HEK293 (cell line): ENCODE results near the gene DROSHA.
A peak's percentile ranks its signal among the peaks of the same experiment; 100 is the strongest.

Experiments
- CTCF ChIA-PET: fragments of 350-600 bp; formaldehyde crosslinking; extraction: SDS; loops from one replicate; lab custom pipeline; 2021; ENCODE audit warnings: antibody characterized with exemption; lab: Yijun Ruan, JAX
- POLR2A ChIA-PET: fragments of 300-600 bp; formaldehyde crosslinking; extraction: SDS; loops from one replicate; lab custom pipeline; 2020; ENCODE audit warnings: antibody characterized with exemption, inconsistent platforms; lab: Yijun Ruan, JAX
- H3K27ac ChIP-seq: fragments of 200-500 bp; sonication (Bioruptor generic); 2 replicates; pipeline ENCODE4 v1.5.1; 2014; ENCODE audit warnings: low read depth, low read length, control low read depth, inconsistent platforms; ENCODE audit errors: extremely low read depth
- H3K36me3 ChIP-seq, 2 experiments: fragments of 200-500 bp in 1 of 2; sonication (Bioruptor generic) in 1 of 2; 1 replicate in 1 of 2; 2 replicates in 1 of 2; pipeline ENCODE4 v1.5.1; 2014 to 2017; ENCODE audit warnings: inconsistent platforms in 2 of 2, low read length in 2 of 2; ENCODE audit not compliant: control insufficient read depth in 2 of 2, insufficient read depth in 1 of 2
- H3K4me1 ChIP-seq: fragments of 200-500 bp; sonication (Bioruptor generic); 2 replicates; pipeline ENCODE4 v1.5.1; 2014; ENCODE audit warnings: mild to moderate bottlenecking, low read length, inconsistent platforms; ENCODE audit not compliant: control insufficient read depth, insufficient read depth
- H3K4me3 ChIP-seq: 2 replicates; pipeline ENCODE4 v1.5.1; 2011; ENCODE audit warnings: low read depth, mild to moderate bottlenecking, control low read depth, low read length, moderate library complexity
- H3K9me3 ChIP-seq: fragments of 200-500 bp; sonication (Bioruptor generic); 2 replicates; pipeline ENCODE4 v1.5.1; 2014; ENCODE audit warnings: low read depth, low read length, inconsistent platforms; ENCODE audit not compliant: control insufficient read depth, insufficient read depth
- BCL11B ChIP-seq: fragments of 450-650 bp; formaldehyde crosslinking; IDR thresholded peaks from 2 replicates; pipeline ENCODE4 v1.5.1; 2016; ENCODE audit warnings: low read depth, missing biosample characterization, missing genetic modification characterization
- FEZF1 ChIP-seq: fragments of 450-650 bp; formaldehyde crosslinking; IDR thresholded peaks from 2 replicates; pipeline ENCODE4 v1.5.1; 2016; ENCODE audit warnings: missing biosample characterization, missing genetic modification characterization
- MZF1 ChIP-seq: fragments of 450-650 bp; formaldehyde crosslinking; IDR thresholded peaks from 2 replicates; pipeline ENCODE4 v1.5.1; 2017; ENCODE audit warnings: missing biosample characterization, missing genetic modification characterization, borderline replicate concordance
- OSR2 ChIP-seq: fragments of 450-650 bp; formaldehyde crosslinking; IDR thresholded peaks from 2 replicates; pipeline ENCODE4 v1.5.1; 2016; ENCODE audit warnings: missing biosample characterization, missing genetic modification characterization
- PRDM1 ChIP-seq: fragments of 450-650 bp; formaldehyde crosslinking; IDR thresholded peaks from 2 replicates; pipeline ENCODE4; 2016; ENCODE audit warnings: missing biosample characterization, missing genetic modification characterization
- TCF7L2 ChIP-seq: IDR thresholded peaks from 2 replicates; pipeline ENCODE4 v1.6.1; 2011; ENCODE audit warnings: low read depth, mild to moderate bottlenecking, inconsistent platforms, low read length, moderate library complexity, borderline replicate concordance
- YY1 ChIP-seq: fragments of 450-650 bp; formaldehyde crosslinking; IDR thresholded peaks from 2 replicates; pipeline ENCODE4 v1.5.1; 2018; ENCODE audit warnings: missing biosample characterization, missing genetic modification characterization
- ZNF121 ChIP-seq: fragments of 450-650 bp; formaldehyde crosslinking; IDR thresholded peaks from 2 replicates; pipeline ENCODE4 v1.5.1; 2016; ENCODE audit warnings: missing biosample characterization, missing genetic modification characterization
- ZNF140 ChIP-seq: fragments of 450-650 bp; formaldehyde crosslinking; IDR thresholded peaks from 2 replicates; pipeline ENCODE4 v1.5.1; 2016; ENCODE audit warnings: missing biosample characterization, missing genetic modification characterization
- ZNF146 ChIP-seq: fragments of 450-650 bp; formaldehyde crosslinking; IDR thresholded peaks from 2 replicates; pipeline ENCODE4 v1.5.1; 2016; ENCODE audit warnings: missing biosample characterization, missing genetic modification characterization
- ZNF239 ChIP-seq: fragments of 450-650 bp; formaldehyde crosslinking; IDR thresholded peaks from 2 replicates; pipeline ENCODE4 v1.5.1; 2016; ENCODE audit warnings: missing biosample characterization, missing genetic modification characterization
- ZNF292 ChIP-seq: fragments of 450-650 bp; formaldehyde crosslinking; IDR thresholded peaks from 2 replicates; pipeline ENCODE4 v1.5.1; 2016; ENCODE audit warnings: low read depth, missing biosample characterization, missing genetic modification characterization, borderline replicate concordance
- ZNF555 ChIP-seq: fragments of 450-650 bp; formaldehyde crosslinking; conservative IDR thresholded peaks from 2 replicates; pipeline ENCODE4 v1.5.1; 2017; ENCODE audit warnings: missing biosample characterization, mild to moderate bottlenecking, missing genetic modification characterization, inconsistent platforms
- ZNF600 ChIP-seq: fragments of 450-650 bp; formaldehyde crosslinking; IDR thresholded peaks from 2 replicates; pipeline ENCODE4 v1.5.1; 2016; ENCODE audit warnings: missing biosample characterization, missing genetic modification characterization
- ZNF654 ChIP-seq: fragments of 450-650 bp; formaldehyde crosslinking; IDR thresholded peaks from 2 replicates; pipeline ENCODE4 v1.5.1; 2016; ENCODE audit warnings: low read depth, missing biosample characterization, missing genetic modification characterization
- ZNF747 ChIP-seq: fragments of 450-650 bp; formaldehyde crosslinking; IDR thresholded peaks from 2 replicates; pipeline ENCODE4 v1.5.1; 2016; ENCODE audit warnings: missing biosample characterization, missing genetic modification characterization
- ZSCAN23 ChIP-seq: fragments of 450-650 bp; formaldehyde crosslinking; IDR thresholded peaks from 2 replicates; pipeline ENCODE4 v1.5.1; 2016; ENCODE audit warnings: missing biosample characterization, missing genetic modification characterization
- TF ChIP-seq, protein P1 (sequence below): fragments of 450-650 bp; formaldehyde crosslinking; optimal IDR thresholded peaks from 2 replicates; pipeline ENCODE3; 2016; ENCODE audit warnings: missing biosample characterization, mild to moderate bottlenecking, missing genetic modification characterization
- TF ChIP-seq, protein P2 (sequence below): fragments of 450-650 bp; formaldehyde crosslinking; IDR thresholded peaks from 2 replicates; pipeline ENCODE4 v1.5.1; 2016; ENCODE audit warnings: missing biosample characterization, missing genetic modification characterization
- TF ChIP-seq, protein P3 (sequence below): fragments of 450-650 bp; formaldehyde crosslinking; IDR thresholded peaks from 2 replicates; pipeline ENCODE4 v1.5.1; 2016; ENCODE audit warnings: missing biosample characterization, missing genetic modification characterization
- TF ChIP-seq, protein P4 (sequence below): fragments of 450-650 bp; formaldehyde crosslinking; IDR thresholded peaks from 2 replicates; pipeline ENCODE4 v1.5.0; 2017; ENCODE audit warnings: missing biosample characterization, missing genetic modification characterization, borderline replicate concordance

The DROSHA gene

DNA sequence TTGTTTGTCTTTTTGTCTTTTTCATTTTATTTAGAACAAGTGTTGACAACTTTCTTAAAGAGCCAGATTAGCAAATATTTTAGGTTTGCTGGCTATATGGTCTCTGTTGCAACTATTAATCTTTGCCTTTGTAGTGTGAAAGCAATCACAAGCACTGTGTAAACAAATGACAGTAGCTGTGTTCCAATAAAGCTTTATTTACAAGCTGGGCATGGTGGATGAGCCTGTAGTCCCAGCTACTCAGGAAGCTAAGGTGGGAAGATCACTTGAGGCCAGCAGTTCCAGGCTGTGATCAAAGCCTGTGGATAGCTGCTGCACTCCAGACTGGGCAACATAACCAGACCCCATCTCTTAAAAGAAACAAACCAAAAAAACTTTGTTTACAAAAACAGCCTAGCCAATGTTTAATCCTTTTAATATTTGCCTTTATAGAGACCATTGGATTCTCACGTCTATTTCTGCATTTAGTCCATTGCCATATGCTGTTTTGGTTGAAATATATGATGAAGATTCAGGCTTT is 2.7 kb upstream of the DROSHA start:
- H3K36me3 ChIP-seq = peaks cover 63 to 64% of the 10 kb centered on the region in 2 experiments

DNA sequence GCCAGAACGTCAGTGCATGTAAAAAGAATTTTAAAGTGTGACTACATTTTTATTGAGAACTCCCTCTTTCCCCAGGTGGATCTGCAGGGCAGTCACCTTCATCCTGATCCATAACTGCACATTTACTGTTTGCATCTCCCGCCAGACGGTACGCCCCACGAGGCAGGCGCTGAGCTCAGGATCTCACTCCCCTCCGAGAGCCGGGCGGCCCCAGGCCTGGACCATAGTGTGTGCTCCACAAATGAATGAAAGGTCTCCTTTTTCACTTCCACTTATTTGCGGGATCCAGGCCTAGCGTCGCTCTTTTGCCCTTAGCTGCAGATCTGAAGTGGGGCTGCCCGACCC is 378 bp downstream of the DROSHA start:
- H3K4me1 ChIP-seq = peaks cover 13% of the 10 kb centered on the region
- H3K27ac ChIP-seq = peak overlapping the region; percentile 88
- TF ChIP-seq, protein P1, sequence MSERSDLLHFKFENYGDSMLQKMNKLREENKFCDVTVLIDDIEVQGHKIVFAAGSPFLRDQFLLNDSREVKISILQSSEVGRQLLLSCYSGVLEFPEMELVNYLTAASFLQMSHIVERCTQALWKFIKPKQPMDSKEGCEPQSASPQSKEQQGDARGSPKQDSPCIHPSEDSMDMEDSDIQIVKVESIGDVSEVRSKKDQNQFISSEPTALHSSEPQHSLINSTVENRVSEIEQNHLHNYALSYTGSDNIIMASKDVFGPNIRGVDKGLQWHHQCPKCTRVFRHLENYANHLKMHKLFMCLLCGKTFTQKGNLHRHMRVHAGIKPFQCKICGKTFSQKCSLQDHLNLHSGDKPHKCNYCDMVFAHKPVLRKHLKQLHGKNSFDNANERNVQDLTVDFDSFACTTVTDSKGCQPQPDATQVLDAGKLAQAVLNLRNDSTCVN (tag by site-specific recombination) = no peak
- 0 out of 2 replicates have a peak, but pooled peaks have one; percentile 21 for TF ChIP-seq MZF1
- peak; percentile 84 for TF ChIP-seq ZNF600
- no peak for TF ChIP-seq ZNF121
- TF ChIP-seq, protein P2, sequence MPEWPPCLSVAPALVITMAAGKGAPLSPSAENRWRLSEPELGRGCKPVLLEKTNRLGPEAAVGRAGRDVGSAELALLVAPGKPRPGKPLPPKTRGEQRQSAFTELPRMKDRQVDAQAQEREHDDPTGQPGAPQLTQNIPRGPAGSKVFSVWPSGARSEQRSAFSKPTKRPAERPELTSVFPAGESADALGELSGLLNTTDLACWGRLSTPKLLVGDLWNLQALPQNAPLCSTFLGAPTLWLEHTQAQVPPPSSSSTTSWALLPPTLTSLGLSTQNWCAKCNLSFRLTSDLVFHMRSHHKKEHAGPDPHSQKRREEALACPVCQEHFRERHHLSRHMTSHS (tag by site-specific recombination) = no peak
- TF ChIP-seq YY1 (tag by site-specific recombination) = 0 out of 2 replicates have a peak, but pooled peaks have one; percentile 15
- TF ChIP-seq BCL11B = no peak
- no peak for TF ChIP-seq ZNF239
- no peak for TF ChIP-seq TCF7L2
- H3K9me3 ChIP-seq = no peaks in the 10 kb centered on the region
- CTCF ChIA-PET = interaction anchor here (0.5 to 1.9 kb wide), 4 partner anchors 17 to 972 kb away, joined by 3 to 7 read pairs (median 4); partner anchors contain the start of gene PDZD2
- POLR2A ChIA-PET = interaction anchor here (1.0 to 2.9 kb wide), 7 partner anchors 11 to 300 kb away, joined by 3 to 16 read pairs (median 6); no protein-coding TSS in a partner anchor
- H3K4me3 ChIP-seq = peak overlapping the region; percentile 63
- peaks cover 64 to 65% of the 10 kb centered on the region in 2 experiments for H3K36me3 ChIP-seq

More for the DNA sequence above, 2.7 kb upstream of the DROSHA start:
- TF ChIP-seq OSR2 (tag by site-specific recombination) = peak; percentile 26; the same call in 1 of the 2 replicates
- no peak for TF ChIP-seq ZNF555
- 0 out of 2 replicates have a peak, but pooled peaks have one; percentile 65 for TF ChIP-seq ZNF121
- Histone ChIP-seq H3K4me3 (no peak overlapping the region), H3K9me3 (no peaks in the 10 kb centered on the region), H3K27ac (no peak overlapping the region), H3K4me1 (peaks cover 13% of the 10 kb centered on the region)
- ChIA-PET CTCF (no interaction called here), POLR2A (no interaction called here)

DNA sequence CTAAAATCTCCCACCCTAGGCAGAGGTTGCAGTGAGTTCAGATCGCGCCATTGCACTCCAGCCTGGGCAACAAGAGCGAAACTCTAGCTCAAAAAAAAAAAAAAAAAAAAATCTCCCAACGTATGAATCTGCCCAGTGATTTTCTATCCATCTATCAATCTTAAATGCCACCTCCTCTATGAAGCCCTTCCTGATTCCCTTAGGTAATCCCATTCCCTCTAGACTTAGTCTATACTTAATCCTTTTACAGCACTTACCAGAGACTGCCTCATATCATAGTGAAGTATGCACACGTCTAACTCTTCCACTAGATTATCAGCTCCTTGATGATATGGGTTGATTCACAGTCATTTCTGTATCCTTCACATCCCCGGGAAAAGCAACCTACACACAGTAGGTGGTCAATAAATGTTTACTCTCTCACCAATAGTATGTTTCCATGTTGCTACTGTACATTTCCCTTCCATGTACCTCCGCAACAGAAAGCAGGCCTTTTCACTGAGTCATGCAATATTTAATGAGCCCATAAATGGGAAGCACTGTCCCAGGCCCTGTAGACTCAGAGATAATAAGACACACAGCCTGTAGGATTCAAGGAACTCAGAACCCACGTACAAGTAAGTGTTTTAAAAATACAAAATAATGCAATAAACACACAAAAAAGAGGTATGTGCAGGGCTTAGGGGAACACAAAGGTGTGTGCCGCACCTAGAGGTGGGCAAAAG is 1.2 kb downstream of the DROSHA start:
- H3K27ac ChIP-seq = no peak overlapping the region; the same call in 1 of the 2 replicates
- H3K36me3 ChIP-seq = peaks cover 64 to 66% of the 10 kb centered on the region in 2 experiments
- ChIA-PET POLR2A (interaction anchor here (1.4 to 2.9 kb wide), 3 partner anchors 12 to 47 kb away, joined by 3 to 16 read pairs (median 6); no protein-coding TSS in a partner anchor), CTCF (interaction anchor here (0.6 to 1.9 kb wide), 4 partner anchors 17 to 973 kb away, joined by 3 to 4 read pairs (median 4); partner anchors contain the start of gene PDZD2)
- peaks cover 13% of the 10 kb centered on the region for H3K4me1 ChIP-seq
- peak overlapping the region; percentile 63 for H3K4me3 ChIP-seq
- no peaks in the 10 kb centered on the region for H3K9me3 ChIP-seq
- TF ChIP-seq FEZF1 (tag by site-specific recombination) (no peak), ZNF747 (tag by site-specific recombination) (no peak), PRDM1 (tag by site-specific recombination) (peak; percentile 45; the same call in 1 of the 2 replicates), ZSCAN23 (tag by site-specific recombination) (no peak), ZNF146 (tag by site-specific recombination) (no peak), ZNF654 (tag by site-specific recombination) (no peak), ZNF121 (no peak), ZNF140 (tag by site-specific recombination) (no peak), ZNF292 (0 out of 2 replicates have a peak, but pooled peaks have one; percentile 21)
- TF ChIP-seq, protein P3, sequence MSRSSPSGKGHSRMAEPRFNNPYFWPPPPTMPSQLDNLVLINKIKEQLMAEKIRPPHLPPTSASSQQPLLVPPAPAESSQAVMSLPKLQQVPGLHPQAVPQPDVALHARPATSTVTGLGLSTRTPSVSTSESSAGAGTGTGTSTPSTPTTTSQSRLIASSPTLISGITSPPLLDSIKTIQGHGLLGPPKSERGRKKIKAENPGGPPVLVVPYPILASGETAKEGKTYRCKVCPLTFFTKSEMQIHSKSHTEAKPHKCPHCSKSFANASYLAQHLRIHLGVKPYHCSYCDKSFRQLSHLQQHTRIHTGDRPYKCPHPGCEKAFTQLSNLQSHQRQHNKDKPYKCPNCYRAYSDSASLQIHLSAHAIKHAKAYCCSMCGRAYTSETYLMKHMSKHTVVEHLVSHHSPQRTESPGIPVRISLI (tag by site-specific recombination) = 0 out of 2 replicates have a peak, but pooled peaks have one; percentile 62
- TF ChIP-seq, protein P4, sequence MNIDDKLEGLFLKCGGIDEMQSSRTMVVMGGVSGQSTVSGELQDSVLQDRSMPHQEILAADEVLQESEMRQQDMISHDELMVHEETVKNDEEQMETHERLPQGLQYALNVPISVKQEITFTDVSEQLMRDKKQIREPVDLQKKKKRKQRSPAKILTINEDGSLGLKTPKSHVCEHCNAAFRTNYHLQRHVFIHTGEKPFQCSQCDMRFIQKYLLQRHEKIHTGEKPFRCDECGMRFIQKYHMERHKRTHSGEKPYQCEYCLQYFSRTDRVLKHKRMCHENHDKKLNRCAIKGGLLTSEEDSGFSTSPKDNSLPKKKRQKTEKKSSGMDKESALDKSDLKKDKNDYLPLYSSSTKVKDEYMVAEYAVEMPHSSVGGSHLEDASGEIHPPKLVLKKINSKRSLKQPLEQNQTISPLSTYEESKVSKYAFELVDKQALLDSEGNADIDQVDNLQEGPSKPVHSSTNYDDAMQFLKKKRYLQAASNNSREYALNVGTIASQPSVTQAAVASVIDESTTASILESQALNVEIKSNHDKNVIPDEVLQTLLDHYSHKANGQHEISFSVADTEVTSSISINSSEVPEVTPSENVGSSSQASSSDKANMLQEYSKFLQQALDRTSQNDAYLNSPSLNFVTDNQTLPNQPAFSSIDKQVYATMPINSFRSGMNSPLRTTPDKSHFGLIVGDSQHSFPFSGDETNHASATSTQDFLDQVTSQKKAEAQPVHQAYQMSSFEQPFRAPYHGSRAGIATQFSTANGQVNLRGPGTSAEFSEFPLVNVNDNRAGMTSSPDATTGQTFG (tag by site-specific recombination) = no peak
- TF ChIP-seq, protein P1 (tag by site-specific recombination) = no peak
